ENCODE data around the gene MARVELD1.
"Not testable (repeated sequence)": the region's sequence is repeated elsewhere in the genome, so short reads cannot be mapped to it uniquely, and the experiment has no call there.

MARVELD1 gene

GRCh38 chr10:97686301-97686961, 27.1 kb upstream of the MARVELD1 start:
- TF ChIP-seq CTCF (conservative IDR thresholded peaks at IDR 0.05; ENCODE audit: low read depth, low read length) = no peak
- H3K4me3 ChIP-seq (ENCODE audit: low read length) = peak overlapping the region; percentile 87
- DNase-seq (ENCODE audit: low read depth) = no peak

GRCh38 chr10:97686962-97687784, 26.4 kb upstream of the MARVELD1 start, which contains the start of gene AVPI1:
Gene AVPI1, minus strand, starts transcription at chr10:97687241. Its CDS starts 7,336 bp downstream, at chr10:97679905.
- no peak for TF ChIP-seq CTCF (conservative IDR thresholded peaks at IDR 0.05; ENCODE audit: low read depth, low read length)
- DNase-seq (ENCODE audit: low read depth) = peak; percentile 95
- peak within 1 kb of the TSS; percentile 87 for H3K4me3 ChIP-seq (ENCODE audit: low read length)

GRCh38 chr10:97687785-97688781, 25.4 kb upstream of the MARVELD1 start:
- H3K4me3 ChIP-seq (ENCODE audit: low read length) = peak overlapping the region; percentile 1
- DNase-seq (ENCODE audit: low read depth) = peak; percentile 95

GRCh38 chr10:97689559-97690020, 23.9 kb upstream of the MARVELD1 start:
- peak; percentile 99 for DNase-seq (ENCODE audit: low read depth)

More at GRCh38 chr10:97687785-97688781, 25.4 kb upstream of the MARVELD1 start:
- TF ChIP-seq CTCF (conservative IDR thresholded peaks at IDR 0.05; ENCODE audit: low read depth, low read length) = no peak

GRCh38 chr10:97690133-97690532, 23.4 kb upstream of the MARVELD1 start:
- no peak for TF ChIP-seq CTCF (conservative IDR thresholded peaks at IDR 0.05; ENCODE audit: low read depth, low read length)
- H3K4me3 ChIP-seq (ENCODE audit: low read length) = no peak overlapping the region
- DNase-seq (ENCODE audit: low read depth) = no peak

More at GRCh38 chr10:97689559-97690020, 23.9 kb upstream of the MARVELD1 start:
- no peak for TF ChIP-seq CTCF (conservative IDR thresholded peaks at IDR 0.05; ENCODE audit: low read depth, low read length)
- H3K4me3 ChIP-seq (ENCODE audit: low read length) = no peak overlapping the region

GRCh38 chr10:97698072-97698655, 15.4 kb upstream of the MARVELD1 start:
- H3K4me3 ChIP-seq (ENCODE audit: low read length); DNase-seq (ENCODE audit: low read depth): not testable (repeated sequence)

Data from retinal pigment epithelial cell (primary cell).